ENCODE results near the gene MMRN2.

MMRN2 gene

GRCh38 chr10:86972613-86973380, 15.4 kb upstream of the MMRN2 start:
- peak overlapping the region; percentile 30 for H3K27ac Mint-ChIP-seq
- peak overlapping the region; percentile 3 for H3K4me3 Mint-ChIP-seq
- no peaks in the 10 kb centered on the region for H3K36me3 Mint-ChIP-seq
- H3K9me3 Mint-ChIP-seq, result no peaks in the 10 kb centered on the region
- H3K4me1 Mint-ChIP-seq, result peaks cover 21% of the 10 kb centered on the region
- no peaks in the 10 kb centered on the region for H3K27me3 Mint-ChIP-seq

GRCh38 chr10:86971232-86971991, 14.0 kb upstream of the MMRN2 start:
- peak overlapping the region; percentile 92 for H3K27ac Mint-ChIP-seq
- no peaks in the 10 kb centered on the region for H3K36me3 Mint-ChIP-seq
- H3K4me1 Mint-ChIP-seq, result peaks cover 30% of the 10 kb centered on the region
- peak overlapping the region; percentile 84 for H3K4me3 Mint-ChIP-seq
- no peaks in the 10 kb centered on the region for H3K27me3 Mint-ChIP-seq
- no peaks in the 10 kb centered on the region for H3K9me3 Mint-ChIP-seq

GRCh38 chr10:86970982-86971231, 13.5 kb upstream of the MMRN2 start:
- Mint-ChIP-seq H3K4me3 (peak overlapping the region; percentile 79), H3K27me3 (no peaks in the 10 kb centered on the region), H3K9me3 (no peaks in the 10 kb centered on the region), H3K36me3 (no peaks in the 10 kb centered on the region), H3K4me1 (peaks cover 35% of the 10 kb centered on the region), H3K27ac (no peak overlapping the region)

- no peaks in the 10 kb centered on the region for H3K36me3 Mint-ChIP-seq
- peak overlapping the region; percentile 62 for H3K27ac Mint-ChIP-seq
- peak overlapping the region; percentile 79 for H3K4me3 Mint-ChIP-seq
- no peaks in the 10 kb centered on the region for H3K27me3 Mint-ChIP-seq
- no peaks in the 10 kb centered on the region for H3K9me3 Mint-ChIP-seq
- H3K4me1 Mint-ChIP-seq, result peaks cover 41% of the 10 kb centered on the region
Measured at GRCh38 chr10:86970162-86970981, 13.0 kb upstream of the MMRN2 start.

- Mint-ChIP-seq H3K4me3 (peak overlapping the region; percentile 26), H3K36me3 (no peaks in the 10 kb centered on the region), H3K27me3 (no peaks in the 10 kb centered on the region), H3K4me1 (peaks cover 41% of the 10 kb centered on the region), H3K9me3 (no peaks in the 10 kb centered on the region), H3K27ac (no peak overlapping the region)
Measured at GRCh38 chr10:86969421-86970041, 12.1 kb upstream of the MMRN2 start.

- Mint-ChIP-seq H3K4me1 (peaks cover 41% of the 10 kb centered on the region), H3K9me3 (no peaks in the 10 kb centered on the region), H3K27ac (no peak overlapping the region), H3K36me3 (no peaks in the 10 kb centered on the region), H3K27me3 (no peaks in the 10 kb centered on the region), H3K4me3 (peak overlapping the region; percentile 26)
Measured at GRCh38 chr10:86968994-86969355, 11.6 kb upstream of the MMRN2 start.

- Mint-ChIP-seq H3K4me1 (peaks cover 41% of the 10 kb centered on the region), H3K27me3 (no peaks in the 10 kb centered on the region), H3K4me3 (peak within 1 kb of the TSS; percentile 26), H3K36me3 (no peaks in the 10 kb centered on the region), H3K27ac (no peak within 1 kb of the TSS), H3K9me3 (no peaks in the 10 kb centered on the region)
Measured at GRCh38 chr10:86968271-86968993, 11.0 kb upstream of the MMRN2 start, which contains the start of gene ADIRF. ADIRF (plus strand) TSS chr10:86968482; CDS start chr10:86968545, 63 bp downstream.

GRCh38 chr10:86967481-86967941, 10.1 kb upstream of the MMRN2 start:
- no peaks in the 10 kb centered on the region for H3K9me3 Mint-ChIP-seq
- H3K4me3 Mint-ChIP-seq, result no peak overlapping the region
- peaks cover 41% of the 10 kb centered on the region for H3K4me1 Mint-ChIP-seq

GRCh38 chr10:86965986-86966654, 8.7 kb upstream of the MMRN2 start:
- no peaks in the 10 kb centered on the region for H3K9me3 Mint-ChIP-seq
- H3K4me3 Mint-ChIP-seq, result peak overlapping the region; percentile 82
- H3K27ac Mint-ChIP-seq, result peak overlapping the region; percentile 84
- H3K27me3 Mint-ChIP-seq, result no peaks in the 10 kb centered on the region
- H3K4me1 Mint-ChIP-seq, result peaks cover 36% of the 10 kb centered on the region
- H3K36me3 Mint-ChIP-seq, result no peaks in the 10 kb centered on the region

More at GRCh38 chr10:86967481-86967941, 10.1 kb upstream of the MMRN2 start:
- Mint-ChIP-seq H3K27ac (no peak overlapping the region), H3K36me3 (no peaks in the 10 kb centered on the region), H3K27me3 (no peaks in the 10 kb centered on the region)

- Mint-ChIP-seq H3K4me3 (no peak overlapping the region), H3K36me3 (no peaks in the 10 kb centered on the region), H3K9me3 (no peaks in the 10 kb centered on the region), H3K27ac (no peak overlapping the region), H3K4me1 (peaks cover 30% of the 10 kb centered on the region), H3K27me3 (no peaks in the 10 kb centered on the region)
Measured at GRCh38 chr10:86964847-86965190, 7.4 kb upstream of the MMRN2 start.

GRCh38 chr10:86964061-86964846, 6.8 kb upstream of the MMRN2 start:
- Mint-ChIP-seq H3K9me3 (no peaks in the 10 kb centered on the region), H3K27ac (no peak overlapping the region), H3K36me3 (no peaks in the 10 kb centered on the region), H3K4me1 (peaks cover 28% of the 10 kb centered on the region), H3K4me3 (no peak overlapping the region), H3K27me3 (no peaks in the 10 kb centered on the region)

GRCh38 chr10:86963341-86963919, 6.0 kb upstream of the MMRN2 start:
- no peaks in the 10 kb centered on the region for H3K36me3 Mint-ChIP-seq
- peaks cover 23% of the 10 kb centered on the region for H3K4me1 Mint-ChIP-seq
- H3K9me3 Mint-ChIP-seq, result no peaks in the 10 kb centered on the region
- H3K27ac Mint-ChIP-seq, result no peak overlapping the region
- no peaks in the 10 kb centered on the region for H3K27me3 Mint-ChIP-seq
- H3K4me3 Mint-ChIP-seq, result no peak overlapping the region

GRCh38 chr10:86962981-86963310, 5.5 kb upstream of the MMRN2 start:
- Mint-ChIP-seq H3K4me3 (no peak overlapping the region), H3K27me3 (no peaks in the 10 kb centered on the region), H3K4me1 (peaks cover 23% of the 10 kb centered on the region), H3K27ac (no peak overlapping the region), H3K9me3 (no peaks in the 10 kb centered on the region), H3K36me3 (no peaks in the 10 kb centered on the region)

Data from activated naive CD4-positive, alpha-beta T cell treated with anti-CD3 and anti-CD28 coated beads, Interleukin-2, amount 50 U/mL, for 24 hours (primary cell).